ENCODE data around the gene RAB7A. TPM values are rescaled to one million over a fixed set of nuclear protein-coding genes. Genes with fewer than 3 reads are reported as not detected.
A peak's percentile ranks its signal among the peaks of the same experiment; 100 is the strongest.

RAB7A gene
- total and polyA plus RNA-seq, 2 of the 8 experiments (the other 6 are each of a cell fraction or from before 2014, with no cell fraction given): 179 to 195 TPM

DNA sequence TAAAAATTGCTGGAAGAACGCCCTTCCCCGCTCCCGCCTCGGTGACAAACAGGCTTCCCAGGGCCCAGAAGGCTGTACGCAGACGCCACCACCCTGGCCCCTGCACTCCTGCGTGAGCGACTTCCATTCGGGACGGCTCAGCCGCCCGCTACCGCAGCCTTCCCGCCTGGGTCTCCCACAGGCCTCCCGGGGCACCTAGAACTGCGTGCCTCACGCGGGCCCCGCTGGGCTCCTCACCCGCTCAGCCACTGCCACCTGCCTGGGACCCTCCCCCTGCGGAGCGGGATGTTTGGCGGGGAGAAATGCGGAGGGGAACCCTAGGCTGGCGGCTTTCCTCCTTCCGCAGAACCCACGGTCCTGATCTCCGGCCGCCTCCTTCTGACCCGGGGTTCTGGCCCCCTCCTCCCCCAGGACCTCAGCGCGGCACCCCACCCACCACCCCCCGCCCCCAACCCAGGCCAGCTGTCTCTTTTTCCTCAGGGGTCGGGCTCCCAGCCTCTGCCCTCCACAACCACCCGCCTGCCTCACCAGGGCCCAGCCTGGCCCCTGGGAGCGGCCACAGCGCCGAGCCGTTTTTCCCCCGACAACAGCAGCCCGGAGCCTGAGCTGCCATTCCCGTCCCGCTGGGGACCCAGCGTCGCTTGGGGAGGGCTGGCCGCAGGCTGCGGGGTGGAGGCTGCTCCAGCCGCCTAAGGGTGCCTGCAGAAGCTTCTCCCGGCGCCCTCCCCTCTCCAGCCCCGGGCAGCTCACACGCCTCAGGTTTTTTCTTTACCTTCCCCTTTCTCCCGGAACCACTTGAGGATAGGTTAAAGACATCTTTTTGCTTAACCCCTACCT is 27.6 kb upstream of the RAB7A start:
- Histone ChIP-seq H3K23ac (ENCODE audit: insufficient read length) (no peak overlapping the region), H2AFZ (ENCODE audit: low read length) (peak overlapping the region; percentile 98), H3K9ac (replicated peaks in 1 of 4; ENCODE audit: extremely low read depth in 1 of 4, low read depth in 3 of 4, low read length in 3 of 4) (peak overlapping the region in 3 of 4 experiments; percentile 29 to 53 (median 44); a peak in 3 of 7 replicates), H3K79me2 (ENCODE audit: control insufficient read depth in 1 of 2, insufficient read depth in 2 of 2, low read length in 2 of 2) (no peaks in the 10 kb centered on the region), H3K18ac (ENCODE audit: extremely low read depth, low read length) (peak overlapping the region; percentile 81; the same call in 1 of the 2 replicates), H3K23me2 (ENCODE audit: low read depth, low read length) (peaks cover 2% of the 10 kb centered on the region; the same call in 1 of the 2 replicates), H2BK15ac (ENCODE audit: low read length) (no peak overlapping the region), H3K36me3 (ENCODE audit: control insufficient read depth in 2 of 4, insufficient read depth in 4 of 4, low read length in 3 of 4) (no peaks in the 10 kb centered on the region), H3K27me3 (replicated peaks in 1 of 4; ENCODE audit: control insufficient read depth in 3 of 4, extremely low read depth in 1 of 4, insufficient read depth in 3 of 4, low read length in 3 of 4) (peaks cover 0 to 6% (median 3%) of the 10 kb centered on the region in 4 experiments; a peak in 2 of 7 replicates), H3K4me2 (ENCODE audit: insufficient read depth in 1 of 2, low read depth in 2 of 2, low read length in 2 of 2) (peak overlapping the region; percentile 52 to 96), H2BK5ac (ENCODE audit: low read depth, low read length) (no peak overlapping the region), H3K4me1 (replicated peaks in 1 of 4; ENCODE audit: control insufficient read depth in 3 of 4, insufficient read depth in 4 of 4, low read length in 3 of 4) (no peaks in the 10 kb centered on the region; a peak in 1 of 7 replicates), H4K8ac (ENCODE audit: extremely low read depth, insufficient read depth, low read length) (peak overlapping the region; percentile 93), H4K91ac (replicated peaks; ENCODE audit: insufficient read length, low read length) (peak overlapping the region; percentile 65), H3K56ac (replicated peaks; ENCODE audit: insufficient read length, low read depth, low read length) (no peak overlapping the region), H3K4me3 (ENCODE audit: extremely low read depth in 1 of 4, insufficient read depth in 2 of 4, low read depth in 3 of 4, low read length in 4 of 4) (peak overlapping the region; percentile 31 to 80 (median 62)), H3K14ac (ENCODE audit: insufficient read length) (no peak overlapping the region), H4K5ac (ENCODE audit: insufficient read length, low read depth, low read length) (peak overlapping the region; percentile 37), H2BK120ac (replicated peaks; ENCODE audit: low read depth, low read length) (peak overlapping the region; percentile 72), H3K79me1 (ENCODE audit: low read depth, low read length) (no peaks in the 10 kb centered on the region), H4K20me1 (replicated peaks in 1 of 2; ENCODE audit: control insufficient read depth in 1 of 2, insufficient read depth in 2 of 2, low read length in 2 of 2) (no peaks in the 10 kb centered on the region), H2BK20ac (ENCODE audit: low read length) (no peak overlapping the region), H3K4ac (replicated peaks; ENCODE audit: insufficient read length, low read depth, low read length) (no peak overlapping the region), H2AK5ac (ENCODE audit: low read depth, low read length) (no peak overlapping the region), H3K27ac (ENCODE audit: low read depth, low read length) (no peak overlapping the region), H3K9me3 (ENCODE audit: insufficient read depth in 2 of 2, low read depth in 1 of 2, low read length in 1 of 2) (no peaks in the 10 kb centered on the region), H2BK12ac (ENCODE audit: low read depth, low read length) (no peak overlapping the region)
- DNase-seq (ENCODE audit: low read depth in 1 of 2, low spot score in 2 of 2): peak in 1 of 2 experiments; percentile 77
- POLR2A ChIA-PET (ENCODE audit: partially characterized antibody): interaction anchor here (0.6 to 2.0 kb wide), 4 partner anchors 15 to 96 kb away, joined by 3 to 5 read pairs (median 4); no protein-coding TSS in a partner anchor
- CTCF ChIA-PET (ENCODE audit: partially characterized antibody): interaction anchor here (0.6 to 1.5 kb wide), 3 partner anchors 17 to 77 kb away, joined by 3 to 4 read pairs (median 3); no protein-coding TSS in a partner anchor
- FAIRE-seq: no peak
- WGBS, 2 experiments (ENCODE audit: extremely low coverage in 1 of 2, insufficient coverage in 1 of 2, insufficient read length in 1 of 2, insufficient replicate concordance in 2 of 2, low coverage in 1 of 2, low lambda C conversion rate in 2 of 2, missing lambda C conversion rate in 1 of 2): 9% methylated on average over 44 of the region's 53 CpGs; no CpG with 5 or more reads in 1 of the 2 experiments
- no peak for TF ChIP-seq EP300 (IDR thresholded peaks at IDR 0.05; ENCODE audit: borderline replicate concordance in 1 of 2, low read depth in 2 of 2, low read length in 2 of 2)
- TF ChIP-seq PHF8 (conservative IDR thresholded peaks at IDR 0.05; ENCODE audit: low read depth, low read length): peak; percentile 52; the same call in 1 of the 2 replicates
- no peak for TF ChIP-seq POLR2AphosphoS5 (IDR thresholded peaks at IDR 0.05; ENCODE audit: low read depth, low read length)
- TF ChIP-seq RBBP5 (IDR thresholded peaks at IDR 0.05; ENCODE audit: borderline replicate concordance, low read depth, low read length): peak; percentile 74
- TF ChIP-seq YY1 (IDR thresholded peaks at IDR 0.05; ENCODE audit: low read depth, low read length): 0 out of 2 replicates have a peak, but pooled peaks have one; percentile 17
- no peak for TF ChIP-seq SP2 (IDR thresholded peaks at IDR 0.05; ENCODE audit: low read length)
- TF ChIP-seq SIN3A (conservative IDR thresholded peaks at IDR 0.05 in 1 of 2, IDR thresholded peaks at IDR 0.05 in 1 of 2; ENCODE audit: low read depth in 1 of 2, low read length in 2 of 2): peak in 1 of 2 experiments; percentile 32; a peak in 1 of 4 replicates
- TF ChIP-seq GABPA (IDR thresholded peaks at IDR 0.05; ENCODE audit: borderline replicate concordance, insufficient read depth, low read length): peak; percentile 68; the same call in 1 of the 2 replicates
- TF ChIP-seq TAF1 (IDR thresholded peaks at IDR 0.05; ENCODE audit: low read depth, low read length): 0 out of 2 replicates have a peak, but pooled peaks have one; percentile 20

All from H1 (cell line).